Mucosa of descending colon (tissue), 3 donors: Measurements from ENCODE around the gene FKBP5. TPM values are rescaled to one million over a fixed set of nuclear protein-coding genes. Genes with fewer than 3 reads are reported as not detected.
A peak's percentile ranks its signal among the peaks of the same experiment; 100 is the strongest.

Experiments used
- ATAC-seq: fragments of 200-7000 bp; cut with Tn5 transposase; one replicate; pipeline ENCODE4 v1.9.1; 2020; ENCODE audit warnings: mild to moderate bottlenecking, moderate library complexity
- DNase-seq, 3 donors: peaks; one replicate each; pipeline ENCODE4 v3.0.0-alpha.2; 2020
- H3K36me3 ChIP-seq: fragments of 200-600 bp; one replicate; pipeline ENCODE4 v1.8.0; 2021; ENCODE audit warnings: low read depth, mild to moderate bottlenecking
- H3K4me1 ChIP-seq: fragments of 200-600 bp; one replicate; pipeline ENCODE4 v1.8.0; 2021; ENCODE audit warnings: low read depth, mild to moderate bottlenecking
- H3K4me3 ChIP-seq: fragments of 200-600 bp; one replicate; pipeline ENCODE4 v1.8.0; 2021; ENCODE audit warnings: mild to moderate bottlenecking
- H3K9me3 ChIP-seq: fragments of 200-600 bp; one replicate; pipeline ENCODE4 v1.8.0; 2021; ENCODE audit warnings: mild to moderate bottlenecking
- intact Hi-C, 2 donors: fragments of 100-400 bp; cut with DNase I in 1 of 2; cut with micrococcal nuclease in 1 of 2; formaldehyde crosslinking; loops; one replicate each; pipeline versions ENCODE4 v1.11.0 to v1.11.1; 2022; cut with DNase I, micrococcal nuclease
- total RNA-seq, 3 donors: library from RNA; stranded (reverse); fragmentation: NEBNext Ultra II Directional in 2 of 3; extraction: Animal tissue kit (Norgen Biotek cat#: 25700) in 2 of 3; gene quantifications; one replicate each; pipeline versions ENCODE4 v1.2.1 to v1.2.4, GENCODE V29; 2021 to 2023
- TF ChIP-seq, protein P1 (sequence below): fragments of 200-600 bp; IDR thresholded peaks from one replicate; pipeline ENCODE4 v1.8.0; 2022; ENCODE audit warnings: antibody characterized with exemption, mild to moderate bottlenecking
- donor health status: DM: no; HTN: no; CAD: no; lungs with moderate emphysema.
- donor health status: DM: no; HTN: no; CAD: no.
- donor health status: DM: no; HTN: yes; CAD: no.

FKBP5 gene
- total RNA-seq, 3 donors from 2014 or later, result 22.1 to 174 (median 150) TPM

DNA sequence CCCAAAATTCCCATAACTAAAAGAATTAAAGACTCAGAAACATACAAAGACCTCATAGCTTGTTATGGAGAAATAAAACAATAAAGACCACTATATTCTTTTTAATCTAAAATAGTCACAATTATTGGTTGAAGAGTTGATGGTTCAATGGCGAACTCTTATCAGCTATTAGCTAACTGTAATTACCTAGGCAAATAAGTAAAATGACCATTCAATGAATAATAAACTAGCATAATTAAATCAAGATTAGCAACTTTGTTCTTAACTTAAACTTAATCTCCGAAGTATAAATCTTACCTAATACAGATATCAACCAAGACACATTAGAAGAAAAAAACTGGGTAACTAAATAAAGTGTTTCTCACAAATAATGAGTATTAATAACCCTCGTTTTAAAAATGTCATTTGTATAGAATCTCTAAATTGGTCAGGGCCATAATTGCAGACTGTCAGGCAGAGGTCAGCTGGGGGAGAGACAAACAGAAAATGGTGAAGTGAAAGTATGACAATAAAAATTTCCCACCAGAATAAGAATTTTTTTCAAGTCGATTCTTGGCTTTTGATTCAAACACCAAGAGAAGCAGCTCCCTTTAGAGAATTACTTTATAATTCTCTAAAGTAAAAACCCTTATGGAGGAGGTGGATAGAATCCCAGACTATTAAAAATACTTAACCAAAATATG is 1.7 kb downstream of the FKBP5 start:
- intact Hi-C loops, result loop anchor here in 1 of 2 donors (5.0 kb wide), 1 partner anchor 50 kb away; the partner anchor contains the start of gene ARMC12
- H3K9me3 ChIP-seq, result no peaks in the 10 kb centered on the region
- DNase-seq (no peak), ATAC-seq (no peak)
- peak overlapping the region; percentile 93 for H3K4me3 ChIP-seq
- H3K4me1 ChIP-seq, result peaks cover 6% of the 10 kb centered on the region
- TF ChIP-seq, protein P1, sequence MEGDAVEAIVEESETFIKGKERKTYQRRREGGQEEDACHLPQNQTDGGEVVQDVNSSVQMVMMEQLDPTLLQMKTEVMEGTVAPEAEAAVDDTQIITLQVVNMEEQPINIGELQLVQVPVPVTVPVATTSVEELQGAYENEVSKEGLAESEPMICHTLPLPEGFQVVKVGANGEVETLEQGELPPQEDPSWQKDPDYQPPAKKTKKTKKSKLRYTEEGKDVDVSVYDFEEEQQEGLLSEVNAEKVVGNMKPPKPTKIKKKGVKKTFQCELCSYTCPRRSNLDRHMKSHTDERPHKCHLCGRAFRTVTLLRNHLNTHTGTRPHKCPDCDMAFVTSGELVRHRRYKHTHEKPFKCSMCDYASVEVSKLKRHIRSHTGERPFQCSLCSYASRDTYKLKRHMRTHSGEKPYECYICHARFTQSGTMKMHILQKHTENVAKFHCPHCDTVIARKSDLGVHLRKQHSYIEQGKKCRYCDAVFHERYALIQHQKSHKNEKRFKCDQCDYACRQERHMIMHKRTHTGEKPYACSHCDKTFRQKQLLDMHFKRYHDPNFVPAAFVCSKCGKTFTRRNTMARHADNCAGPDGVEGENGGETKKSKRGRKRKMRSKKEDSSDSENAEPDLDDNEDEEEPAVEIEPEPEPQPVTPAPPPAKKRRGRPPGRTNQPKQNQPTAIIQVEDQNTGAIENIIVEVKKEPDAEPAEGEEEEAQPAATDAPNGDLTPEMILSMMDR, result no peak
- no peaks in the 10 kb centered on the region for H3K36me3 ChIP-seq

DNA sequence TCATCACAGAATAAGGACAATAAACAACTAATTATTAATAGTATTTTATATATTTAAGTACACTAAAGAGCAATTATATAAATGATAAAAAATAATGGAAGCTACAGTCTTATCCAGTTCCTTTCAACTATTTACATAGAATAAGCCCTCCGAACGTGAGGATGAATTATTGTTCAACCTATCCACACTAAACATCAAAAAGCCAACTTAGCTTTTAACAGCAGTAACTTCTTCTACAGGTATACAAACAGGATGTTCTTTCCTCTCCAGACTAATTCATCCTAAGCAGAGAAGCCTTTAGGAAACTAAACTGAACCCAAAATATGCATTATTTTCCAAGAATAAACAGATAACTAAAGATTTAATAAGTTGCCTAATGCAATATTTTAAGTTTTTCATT is 2.3 kb downstream of the FKBP5 start:
- intact Hi-C loops, result loop anchor here in 1 of 2 donors (5.0 kb wide), 1 partner anchor 51 kb away; the partner anchor contains the start of gene ARMC12
- Histone ChIP-seq H3K9me3 (no peaks in the 10 kb centered on the region), H3K4me3 (no peak overlapping the region), H3K4me1 (peaks cover 6% of the 10 kb centered on the region), H3K36me3 (no peaks in the 10 kb centered on the region)
- TF ChIP-seq, protein P1, result no peak
- DNase-seq (no peak), ATAC-seq (no peak)

- intact Hi-C loops, result no loop called here
- no peak overlapping the region for H3K4me3 ChIP-seq
- DNase-seq, result no peak
- TF ChIP-seq, protein P1, result no peak
- no peak for ATAC-seq
- no peaks in the 10 kb centered on the region for H3K9me3 ChIP-seq
- H3K4me1 ChIP-seq, result peaks cover 12% of the 10 kb centered on the region
- no peaks in the 10 kb centered on the region for H3K36me3 ChIP-seq
These were observed 5.4 kb downstream of the FKBP5 start for GRCh38 chr6:35683267-35683666.

GRCh38 chr6:35681298-35681697 is 7.4 kb downstream of the FKBP5 start:
- H3K9me3 ChIP-seq, result no peaks in the 10 kb centered on the region
- H3K4me3 ChIP-seq, result no peak overlapping the region
- intact Hi-C loops, result no loop called here
- no peaks in the 10 kb centered on the region for H3K36me3 ChIP-seq
- TF ChIP-seq, protein P1, result no peak
- H3K4me1 ChIP-seq, result peaks cover 20% of the 10 kb centered on the region
- no peak for DNase-seq
- no peak for ATAC-seq

- H3K4me3 ChIP-seq, result no peak overlapping the region
- no peaks in the 10 kb centered on the region for H3K9me3 ChIP-seq
- DNase-seq (no peak), ATAC-seq (no peak)
- TF ChIP-seq, protein P1, result no peak
- H3K36me3 ChIP-seq, result no peaks in the 10 kb centered on the region
- H3K4me1 ChIP-seq, result peaks cover 27% of the 10 kb centered on the region
- intact Hi-C loops, result no loop called here
These were observed 9.3 kb downstream of the FKBP5 start for GRCh38 chr6:35679399-35679798.
